Heart left ventricle (tissue), 13 donors: ENCODE measurements around the gene SPTA1.

Source experiments
- CTCF ChIP-seq, 12 donors: fragments of 200-600 bp; sonication (generic) in 4 of 12; IDR thresholded peaks; one replicate each; pipeline versions ENCODE4 v1.5.0 to v1.8.0; 2018 to 2022; ENCODE audit warnings: antibody characterized with exemption in 12 of 12, mild to moderate bottlenecking in 5 of 12
- POLR2A ChIP-seq, 2 donors: fragments of 450-650 bp; IDR thresholded peaks; one replicate each; pipeline ENCODE4 v1.6.1; 2017; ENCODE audit warnings: antibody characterized with exemption in 2 of 2, mild to moderate bottlenecking in 2 of 2, moderate library complexity in 2 of 2
- donor health status: ischemic (EF 13 %, LVEDD 7.1; RV severe dilation, severe dysfunction).
- donor health status: DM: no; HTN: yes; CAD: no.
- donor health status: DM: no; HTN: no; CAD: no.
- donor health status: ischemic (EF 25% LVEDD 6.9; RV normal size, moderate dysfunction).
- donor health status: ischemic (EF 25% LVEDD 5.7; RV mildly dilated, moderate dysfunction).
- donor health status: ischemic (EF 35%, LVEDD 5.7; RV mildly dilated, moderate dysfunction).
- donor health status: nonischemic (EF 11% LVEDD 7.7; RV severe dilation, severe dysfunction).
- donor health status: DM: yes; HTN: yes; CAD: no.
- donor health status: PGD.
- donor health status: ischemic (EF 29% LVEDD 5.4; RV normal size, mild dysfunction).
- donor health status: nonischemic (EF 23%, LVEDD 6.1; RV moderate dilation, normal function).

- TF ChIP-seq CTCF (IDR thresholded peaks at IDR 0.05) = no peak
- no peak for TF ChIP-seq POLR2A (IDR thresholded peaks at IDR 0.05)
These were observed 48.4 kb downstream of the SPTA1 start for GRCh38 chr1:158638146-158638545.
